IPS DF 19.7 (cell line): ENCODE measurements around the gene LIMS2.

Experiments used
- DNase-seq: peaks from one replicate; pipeline ENCODE4 v3.0.0-alpha.2; 2013; ENCODE audit warnings: low read depth, low spot score

The LIMS2 gene

GRCh38 chr2:127701193-127701650 is 25.9 kb upstream of the LIMS2 start, which contains the start of gene SFT2D3:
TSS of gene SFT2D3 (plus strand) at chr2:127701497. CDS start at chr2:127701529, 32 bp downstream.
- DNase-seq: peak; percentile 91

DNA sequence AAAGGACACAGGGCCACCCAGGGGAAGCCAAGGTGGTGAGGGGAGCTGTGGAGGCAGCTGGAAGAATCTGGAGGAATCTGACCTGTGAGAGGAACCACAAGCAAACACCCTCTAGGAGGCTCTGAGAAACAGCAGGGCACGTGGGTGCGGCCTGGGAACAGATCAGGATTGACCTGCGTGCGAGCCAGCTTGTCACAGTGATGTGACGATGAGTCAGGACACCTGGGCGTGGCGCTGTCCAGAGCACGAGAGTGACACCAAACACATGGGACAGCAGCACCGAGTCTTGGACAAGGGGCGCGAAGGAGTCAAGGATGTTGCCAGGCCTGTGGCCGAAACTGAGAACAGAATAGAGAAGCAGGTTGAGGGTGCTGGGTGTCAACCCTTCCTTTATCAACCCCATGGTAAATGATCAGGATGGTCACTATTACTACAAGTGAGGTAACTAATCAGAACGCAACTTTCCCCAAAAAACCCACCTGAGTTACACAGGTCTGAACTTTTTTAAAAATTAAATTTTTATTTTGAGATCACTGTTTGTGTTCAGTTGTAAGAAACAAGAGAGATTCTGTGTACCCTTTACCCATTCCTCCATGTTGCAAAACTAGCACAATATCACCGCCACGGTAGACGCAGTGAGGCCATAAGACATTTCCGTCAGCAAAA is 25.3 kb upstream of the LIMS2 start:
- DNase-seq: no peak

- no peak for DNase-seq
Observed at GRCh38 chr2:127698553-127699355, 23.4 kb upstream of the LIMS2 start.

DNA sequence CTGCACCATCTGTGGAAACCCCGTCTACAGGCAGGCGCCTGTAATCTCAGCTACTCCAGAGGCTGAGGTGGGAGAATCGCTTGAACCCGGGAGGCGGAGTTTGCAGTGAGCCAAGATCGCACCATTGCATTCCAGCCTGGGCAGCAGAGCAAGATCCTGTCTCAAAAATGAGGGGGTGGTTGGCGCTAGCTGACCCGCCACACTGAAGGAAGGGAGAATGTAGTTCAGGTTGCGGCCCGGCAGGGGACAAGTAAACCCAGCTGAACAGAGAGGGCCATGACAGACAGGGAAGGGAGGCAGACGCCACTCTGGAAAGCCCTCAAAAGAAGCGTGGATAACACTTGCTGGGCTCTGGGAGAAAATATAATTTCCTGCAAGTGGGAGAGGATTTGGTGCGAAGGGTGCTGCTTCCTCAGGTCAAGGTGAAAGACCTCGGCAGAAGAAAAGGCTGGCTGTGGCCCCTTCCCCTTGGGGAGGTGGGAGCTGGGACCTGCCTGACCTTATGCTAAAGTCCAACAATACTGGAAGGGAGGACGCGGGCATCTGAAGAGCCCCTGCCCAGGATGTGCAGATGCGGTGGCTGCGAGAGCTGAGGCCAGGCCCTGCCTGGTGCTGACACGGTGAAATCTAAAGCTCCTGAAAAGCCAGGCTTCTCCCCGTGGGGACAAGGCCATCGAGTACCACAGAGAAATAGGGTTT is 22.3 kb upstream of the LIMS2 start:
- no peak for DNase-seq

DNA sequence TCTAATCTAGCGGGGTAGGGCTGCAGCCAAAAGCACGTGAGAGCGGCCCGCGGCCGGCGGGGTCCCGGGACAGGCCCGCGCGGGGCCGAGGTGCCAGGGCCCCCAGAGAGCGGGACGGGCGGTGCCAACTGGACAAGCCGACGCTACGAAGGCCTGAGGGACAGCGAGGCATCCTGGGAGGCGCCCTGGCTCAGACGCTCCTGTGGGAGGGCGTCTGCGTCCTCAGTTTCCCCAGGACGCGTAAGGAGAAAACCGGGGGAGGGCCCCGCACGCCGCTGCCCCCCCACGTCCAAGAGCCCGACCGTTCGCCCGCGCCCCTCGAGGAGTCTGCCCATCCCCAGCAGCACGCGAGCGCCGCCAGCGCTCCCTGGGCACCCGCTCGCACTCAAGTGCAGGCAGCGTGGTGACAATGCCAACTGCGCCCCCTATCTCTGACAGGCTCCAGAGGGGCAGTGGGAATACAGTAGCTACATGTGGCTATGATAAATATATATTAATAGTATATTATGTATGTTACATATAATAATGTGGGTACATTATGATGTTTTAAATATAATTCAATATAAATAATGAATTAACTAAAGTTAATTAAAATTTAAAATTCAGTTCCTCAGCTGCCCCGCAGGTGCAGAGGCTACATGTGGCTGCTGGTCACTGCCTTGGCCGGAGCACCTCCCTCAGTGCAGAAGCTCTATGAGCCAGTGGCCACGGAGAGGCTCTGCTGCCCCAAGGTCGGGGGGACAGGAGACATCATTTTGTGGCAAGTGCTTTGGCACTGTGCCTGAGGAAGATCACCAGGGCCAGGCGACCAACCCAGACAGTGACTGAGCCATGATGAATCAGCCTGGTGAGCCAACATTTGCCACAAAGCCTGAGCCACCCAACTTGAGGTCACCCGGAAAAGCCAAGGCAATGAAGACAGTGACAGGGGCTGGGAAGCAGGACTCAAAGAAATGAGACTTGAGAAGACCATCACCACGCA is 20.5 kb upstream of the LIMS2 start:
- DNase-seq: no peak

- DNase-seq: no peak
Observed at GRCh38 chr2:127694986-127695385, 19.7 kb upstream of the LIMS2 start.

DNA sequence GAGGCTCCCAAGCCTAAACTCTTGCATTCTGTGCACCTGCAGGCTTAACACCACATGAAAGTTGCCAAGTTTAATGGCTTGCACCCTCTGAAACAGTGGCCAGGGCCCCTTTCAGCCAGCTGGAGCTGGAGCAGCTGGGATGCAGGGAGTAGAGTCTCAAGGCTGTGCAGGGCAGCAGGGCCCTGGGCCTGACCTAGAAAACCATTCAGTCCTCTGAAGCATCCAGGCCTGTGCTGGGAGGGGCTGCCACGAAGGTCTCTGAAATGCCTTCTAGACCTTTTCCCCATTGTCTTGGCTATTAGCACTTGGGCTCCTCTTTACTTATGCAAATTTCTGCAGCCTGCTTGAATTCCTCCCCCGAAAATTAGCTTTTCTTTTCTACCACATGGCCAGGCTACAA is 15.4 kb upstream of the LIMS2 start:
- no peak for DNase-seq

DNA sequence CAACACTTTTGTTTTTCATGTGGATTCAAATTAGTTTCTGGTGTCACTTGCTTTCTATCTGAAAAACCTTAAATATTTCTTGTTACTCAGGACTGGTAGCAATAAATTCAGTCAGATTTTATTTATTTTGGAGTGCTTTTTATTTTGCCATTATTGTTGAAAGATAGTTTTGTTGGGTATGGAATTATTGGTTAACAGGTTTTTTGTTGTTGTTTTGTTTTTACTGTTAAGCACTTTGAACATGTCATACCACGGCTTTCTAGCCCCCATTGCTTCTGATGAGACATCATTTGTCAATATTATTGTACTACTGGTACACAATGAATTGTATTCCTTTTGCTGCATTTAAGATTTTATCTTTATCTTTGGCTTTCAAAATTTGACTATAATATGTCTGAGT is 13.1 kb upstream of the LIMS2 start:
- DNase-seq: no peak

DNA sequence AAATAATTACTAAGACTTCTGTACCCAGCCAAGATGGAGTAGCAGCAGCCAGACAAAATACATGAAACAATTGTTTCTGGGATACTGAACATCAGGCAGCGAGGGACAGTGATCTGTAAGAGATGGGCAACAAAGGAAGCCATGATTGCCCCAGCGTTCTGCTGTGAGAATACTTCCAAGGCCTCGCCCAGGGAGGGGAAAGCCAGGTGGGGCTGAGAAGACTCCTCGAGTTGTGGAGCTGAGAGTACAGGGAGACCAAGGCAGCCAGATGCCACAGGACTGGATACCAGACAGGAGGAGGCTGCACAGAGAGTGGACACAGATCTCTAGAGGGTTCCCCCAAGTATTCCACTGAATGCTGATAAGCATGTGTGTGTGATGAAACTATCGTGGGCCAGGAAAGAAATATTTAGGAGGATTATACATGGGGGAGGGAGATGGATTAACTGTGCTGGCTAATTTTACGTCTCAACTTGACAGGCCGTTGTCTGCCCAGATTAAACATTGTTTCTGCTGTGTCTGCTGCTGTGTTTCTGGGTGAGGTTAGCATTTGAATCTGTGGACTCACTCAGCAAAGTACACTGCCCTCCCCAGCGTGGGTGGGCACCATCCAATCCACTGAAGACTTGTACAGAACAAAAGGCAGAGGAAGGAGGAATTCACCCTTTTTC is 10.2 kb upstream of the LIMS2 start:
- no peak for DNase-seq

DNA sequence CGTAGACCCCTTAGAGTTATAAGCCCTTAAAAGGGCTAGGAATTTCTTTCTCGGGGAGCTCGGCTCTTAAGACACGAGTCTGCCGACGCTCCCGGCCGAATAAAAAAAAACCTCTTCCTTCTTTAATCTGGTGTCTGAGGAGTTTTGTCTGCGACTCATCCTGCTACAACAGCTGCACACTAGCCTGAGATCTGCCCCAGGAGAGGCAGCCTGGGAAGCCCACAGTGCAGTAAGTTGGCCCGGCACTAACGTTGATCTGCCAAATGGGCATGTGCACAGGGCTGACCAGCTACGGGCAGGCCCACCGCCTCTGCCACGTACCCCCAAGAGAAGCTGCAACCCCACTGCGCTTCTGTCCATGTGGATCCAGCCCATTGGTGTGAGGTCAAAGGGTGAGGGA is 8.4 kb upstream of the LIMS2 start:
- DNase-seq: no peak

- no peak for DNase-seq
Observed at GRCh38 chr2:127683056-127683455, 7.7 kb upstream of the LIMS2 start.

- no peak for DNase-seq
Observed at GRCh38 chr2:127681976-127682857, 6.9 kb upstream of the LIMS2 start.

DNA sequence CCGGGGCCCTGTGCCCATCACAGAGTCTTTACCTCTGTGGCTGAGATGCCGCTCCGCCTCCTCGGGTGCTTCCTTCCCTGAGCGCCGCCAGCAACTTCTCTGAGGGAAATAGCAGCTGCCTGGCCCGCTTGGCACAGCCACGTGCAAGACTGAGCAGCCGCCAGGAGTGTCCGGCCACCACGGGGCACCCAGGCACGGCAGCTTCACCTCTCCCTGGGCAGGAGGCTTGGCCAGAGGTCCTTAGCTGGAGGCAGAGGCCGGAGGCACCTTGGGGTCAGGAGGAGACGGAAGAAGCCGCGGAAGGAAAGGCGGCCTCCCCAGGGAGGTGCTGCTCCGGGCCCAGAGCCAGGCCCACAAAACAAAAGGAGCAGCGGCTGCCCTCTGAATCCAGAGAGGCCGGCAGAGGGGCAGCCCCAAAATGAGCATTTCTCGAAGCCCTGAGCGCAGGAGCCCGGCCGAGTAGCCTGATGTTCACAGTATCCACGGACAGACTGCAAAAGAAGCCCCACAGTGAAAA is 6.0 kb upstream of the LIMS2 start:
- no peak for DNase-seq

DNA sequence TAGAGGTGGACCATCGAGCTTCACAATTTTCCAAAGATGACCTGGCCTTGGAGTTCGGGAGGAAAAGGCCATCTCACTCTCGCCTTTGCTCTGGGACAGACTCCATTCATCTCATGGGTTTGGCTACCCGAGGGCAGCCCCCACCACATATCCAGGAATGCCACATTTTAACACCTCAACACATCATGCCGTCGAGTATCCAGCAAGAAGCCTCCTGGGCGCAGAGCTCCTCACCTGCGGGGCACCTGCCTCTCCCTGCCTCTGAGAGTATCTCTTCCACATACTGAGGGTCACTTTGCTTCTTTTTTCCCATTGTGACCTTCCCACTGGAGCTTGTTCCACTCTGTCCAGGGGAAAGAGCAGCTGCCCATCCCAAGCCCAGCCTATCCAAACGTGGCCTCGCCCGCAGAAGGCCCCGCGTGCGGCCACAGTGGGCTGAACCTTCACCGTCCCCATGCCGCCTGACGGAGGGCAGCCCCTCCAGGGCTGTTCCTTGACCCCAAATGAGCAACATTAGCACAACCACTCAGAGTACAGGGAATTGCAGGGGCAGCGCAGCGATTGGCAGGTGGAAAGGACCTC is 5.5 kb upstream of the LIMS2 start:
- no peak for DNase-seq

DNA sequence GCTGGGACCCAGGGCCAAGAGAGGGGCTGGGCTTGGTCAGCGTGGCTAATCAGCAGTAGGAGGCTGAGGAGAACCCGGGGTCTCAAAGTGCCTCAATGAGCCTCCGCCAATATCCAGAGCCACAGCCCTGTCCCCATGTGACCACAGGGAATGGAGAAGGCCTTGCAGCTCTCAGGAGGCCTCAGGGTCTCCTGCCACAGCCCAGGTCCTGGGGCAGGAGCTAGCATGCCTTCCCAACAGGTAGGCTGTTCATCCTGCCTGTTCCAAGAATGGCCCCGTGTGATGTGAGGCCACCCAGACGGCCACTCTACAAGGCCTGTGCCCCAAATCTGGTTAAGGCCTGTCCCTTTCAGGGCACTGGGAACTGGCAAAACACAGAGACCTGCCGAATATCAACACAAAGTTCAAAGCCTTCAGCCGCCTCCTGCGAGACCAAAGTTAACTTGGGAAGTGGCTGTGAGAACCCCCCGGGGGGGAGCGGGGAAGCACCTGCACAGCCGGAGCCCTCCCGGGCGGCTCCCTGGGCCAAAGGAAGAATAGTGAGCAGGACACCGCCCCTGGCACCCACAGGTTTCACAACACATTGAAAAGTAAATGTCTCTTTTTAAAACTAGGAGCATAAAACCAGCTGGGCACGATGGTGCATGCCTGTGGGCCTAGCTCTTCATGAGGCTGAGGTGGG is 4.5 kb upstream of the LIMS2 start:
- DNase-seq: no peak

DNA sequence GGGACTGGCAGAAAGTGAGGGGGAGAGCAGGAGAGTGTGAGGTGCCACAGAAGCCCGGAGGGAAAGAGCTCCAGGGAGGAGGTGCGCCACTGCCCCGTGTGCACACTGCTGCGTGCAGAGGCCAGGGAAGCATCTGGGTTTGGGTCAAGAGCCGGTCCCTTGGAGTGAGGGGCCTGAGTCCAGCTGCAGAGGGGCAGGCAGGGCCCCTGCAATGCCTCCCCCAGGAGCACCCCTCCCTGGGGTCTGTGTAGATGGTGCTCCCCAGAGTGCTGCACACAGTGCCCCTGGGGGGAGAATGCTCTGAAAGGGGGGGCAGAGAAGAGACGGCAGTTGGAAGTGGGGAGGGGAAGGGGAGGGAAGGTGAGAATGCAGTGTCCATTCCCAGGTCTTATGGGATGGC is 3.7 kb upstream of the LIMS2 start:
- no peak for DNase-seq

- DNase-seq: no peak
Observed at GRCh38 chr2:127678531-127678930, 3.2 kb upstream of the LIMS2 start.

DNA sequence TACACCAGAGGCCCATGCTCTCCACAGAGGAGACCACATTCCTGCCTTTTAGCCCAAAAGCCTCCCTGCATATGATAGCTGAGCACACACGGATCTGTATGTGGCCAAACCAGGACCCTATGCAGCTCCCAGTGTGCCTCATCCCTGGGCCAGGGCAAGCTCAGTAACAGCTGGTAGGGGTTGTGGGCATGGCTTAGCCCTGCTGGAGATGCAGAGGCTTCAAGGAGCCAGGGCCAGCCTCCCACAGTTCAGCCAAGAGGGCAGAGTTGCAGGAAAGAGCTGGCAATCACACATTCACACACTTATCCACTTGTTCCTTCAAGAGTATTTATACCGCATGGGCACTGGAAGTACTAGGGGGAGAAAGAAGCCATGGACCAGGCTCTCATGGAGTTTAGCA is 1.6 kb upstream of the LIMS2 start:
- no peak for DNase-seq
